ENCODE data around the gene CIROP.

DNA sequence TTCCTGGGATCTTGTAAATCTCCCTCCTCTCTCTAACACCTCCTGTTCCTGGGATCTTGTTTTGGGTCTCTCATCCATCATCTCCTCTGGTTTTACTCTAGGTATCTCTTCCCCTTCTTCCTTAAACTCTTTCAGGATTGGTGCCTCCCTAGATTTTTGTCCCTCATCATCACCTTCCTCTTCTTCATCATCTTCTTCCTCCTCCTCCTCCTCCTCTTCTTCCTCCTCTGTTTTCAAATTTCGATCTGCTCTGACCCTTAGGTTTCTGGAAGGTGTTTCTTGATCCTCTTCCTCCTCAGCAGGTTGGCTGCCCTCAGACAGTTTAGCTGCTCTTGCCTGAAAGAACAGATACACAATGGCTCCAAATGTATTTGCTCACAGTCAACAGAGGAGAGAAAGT is 24.3 kb downstream of the CIROP start:
- TF ChIP-seq, protein P1, sequence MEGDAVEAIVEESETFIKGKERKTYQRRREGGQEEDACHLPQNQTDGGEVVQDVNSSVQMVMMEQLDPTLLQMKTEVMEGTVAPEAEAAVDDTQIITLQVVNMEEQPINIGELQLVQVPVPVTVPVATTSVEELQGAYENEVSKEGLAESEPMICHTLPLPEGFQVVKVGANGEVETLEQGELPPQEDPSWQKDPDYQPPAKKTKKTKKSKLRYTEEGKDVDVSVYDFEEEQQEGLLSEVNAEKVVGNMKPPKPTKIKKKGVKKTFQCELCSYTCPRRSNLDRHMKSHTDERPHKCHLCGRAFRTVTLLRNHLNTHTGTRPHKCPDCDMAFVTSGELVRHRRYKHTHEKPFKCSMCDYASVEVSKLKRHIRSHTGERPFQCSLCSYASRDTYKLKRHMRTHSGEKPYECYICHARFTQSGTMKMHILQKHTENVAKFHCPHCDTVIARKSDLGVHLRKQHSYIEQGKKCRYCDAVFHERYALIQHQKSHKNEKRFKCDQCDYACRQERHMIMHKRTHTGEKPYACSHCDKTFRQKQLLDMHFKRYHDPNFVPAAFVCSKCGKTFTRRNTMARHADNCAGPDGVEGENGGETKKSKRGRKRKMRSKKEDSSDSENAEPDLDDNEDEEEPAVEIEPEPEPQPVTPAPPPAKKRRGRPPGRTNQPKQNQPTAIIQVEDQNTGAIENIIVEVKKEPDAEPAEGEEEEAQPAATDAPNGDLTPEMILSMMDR (IDR thresholded peaks at IDR 0.05): no peak
- TF ChIP-seq POLR2AphosphoS5 (IDR thresholded peaks at IDR 0.05): no peak
- no peak for TF ChIP-seq POLR2A (IDR thresholded peaks at IDR 0.05)
- TF ChIP-seq EP300 (IDR thresholded peaks at IDR 0.05): no peak

Measured in sigmoid colon (tissue), 4 donors.